Measurements from ENCODE around the gene NKAIN2. TPM values are rescaled to one million over a fixed set of nuclear protein-coding genes. Genes with fewer than 3 reads are reported as not detected.

The NKAIN2 gene
- total RNA-seq, 2 donors from 2014 or later, result 0.29 TPM; not detected in 1

- no peak overlapping the region for H3K27ac Mint-ChIP-seq
- Histone ChIP-seq H3K9ac (ENCODE audit: extremely low read depth, low read length, poor library complexity, severe bottlenecking) (no peak overlapping the region), H3K27ac (ENCODE audit: low read depth, low read length) (no peak overlapping the region), H3K9me3 (ENCODE audit: control insufficient read depth, low read length) (no peaks in the 10 kb centered on the region), H3K4me3 (ENCODE audit: low read length) (no peak overlapping the region), H3K27me3 (ENCODE audit: control insufficient read depth, insufficient read depth, low read length, poor library complexity, severe bottlenecking) (peaks cover 19% of the 10 kb centered on the region), H3K36me3 (ENCODE audit: control insufficient read depth, insufficient read depth, low read length) (no peaks in the 10 kb centered on the region), H3K4me1 (ENCODE audit: control insufficient read depth, insufficient read depth, low read length) (no peaks in the 10 kb centered on the region)
- H3K27me3 Mint-ChIP-seq (ENCODE audit: insufficient read depth), result peaks cover 46% of the 10 kb centered on the region
- no peak overlapping the region for H3K4me3 Mint-ChIP-seq
- no peak for DNase-seq
- peaks cover 8% of the 10 kb centered on the region for H3K4me1 Mint-ChIP-seq
- no peaks in the 10 kb centered on the region for H3K9me3 Mint-ChIP-seq
- WGBS, 2 experiments (ENCODE audit: insufficient coverage in 1 of 2, insufficient read length in 1 of 2), result 96% methylated on average over 3 of the region's 3 CpGs; no CpG with 5 or more reads in 1 of the 2 experiments
- H3K36me3 Mint-ChIP-seq (ENCODE audit: low read depth), result no peaks in the 10 kb centered on the region
- TF ChIP-seq, protein P1, sequence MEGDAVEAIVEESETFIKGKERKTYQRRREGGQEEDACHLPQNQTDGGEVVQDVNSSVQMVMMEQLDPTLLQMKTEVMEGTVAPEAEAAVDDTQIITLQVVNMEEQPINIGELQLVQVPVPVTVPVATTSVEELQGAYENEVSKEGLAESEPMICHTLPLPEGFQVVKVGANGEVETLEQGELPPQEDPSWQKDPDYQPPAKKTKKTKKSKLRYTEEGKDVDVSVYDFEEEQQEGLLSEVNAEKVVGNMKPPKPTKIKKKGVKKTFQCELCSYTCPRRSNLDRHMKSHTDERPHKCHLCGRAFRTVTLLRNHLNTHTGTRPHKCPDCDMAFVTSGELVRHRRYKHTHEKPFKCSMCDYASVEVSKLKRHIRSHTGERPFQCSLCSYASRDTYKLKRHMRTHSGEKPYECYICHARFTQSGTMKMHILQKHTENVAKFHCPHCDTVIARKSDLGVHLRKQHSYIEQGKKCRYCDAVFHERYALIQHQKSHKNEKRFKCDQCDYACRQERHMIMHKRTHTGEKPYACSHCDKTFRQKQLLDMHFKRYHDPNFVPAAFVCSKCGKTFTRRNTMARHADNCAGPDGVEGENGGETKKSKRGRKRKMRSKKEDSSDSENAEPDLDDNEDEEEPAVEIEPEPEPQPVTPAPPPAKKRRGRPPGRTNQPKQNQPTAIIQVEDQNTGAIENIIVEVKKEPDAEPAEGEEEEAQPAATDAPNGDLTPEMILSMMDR (conservative IDR thresholded peaks at IDR 0.05), result no peak
These were observed 136.9 kb downstream of the NKAIN2 start for GRCh38 chr6:123940551-123940950.

GRCh38 chr6:123941855-123942254 is 138.2 kb downstream of the NKAIN2 start:
- TF ChIP-seq, protein P1 (conservative IDR thresholded peaks at IDR 0.05), result no peak
- Mint-ChIP-seq H3K27me3 (ENCODE audit: insufficient read depth) (peaks cover 43% of the 10 kb centered on the region), H3K4me3 (no peak overlapping the region), H3K4me1 (peaks cover 12% of the 10 kb centered on the region), H3K9me3 (no peaks in the 10 kb centered on the region), H3K27ac (no peak overlapping the region), H3K36me3 (ENCODE audit: low read depth) (no peaks in the 10 kb centered on the region)
- H3K27ac ChIP-seq (ENCODE audit: low read depth, low read length), result no peak overlapping the region
- 88 to 100% methylated on average over 1 of the region's 1 CpG for WGBS, 2 experiments (ENCODE audit: insufficient coverage in 1 of 2, insufficient read length in 1 of 2)
- peaks cover 19% of the 10 kb centered on the region for H3K27me3 ChIP-seq (ENCODE audit: control insufficient read depth, insufficient read depth, low read length, poor library complexity, severe bottlenecking)
- H3K4me3 ChIP-seq (ENCODE audit: low read length), result no peak overlapping the region
- DNase-seq, result no peak
- peaks cover 4% of the 10 kb centered on the region for H3K4me1 ChIP-seq (ENCODE audit: control insufficient read depth, insufficient read depth, low read length)
- no peaks in the 10 kb centered on the region for H3K36me3 ChIP-seq (ENCODE audit: control insufficient read depth, insufficient read depth, low read length)
- H3K9ac ChIP-seq (ENCODE audit: extremely low read depth, low read length, poor library complexity, severe bottlenecking), result no peak overlapping the region
- H3K9me3 ChIP-seq (ENCODE audit: control insufficient read depth, low read length), result no peaks in the 10 kb centered on the region

GRCh38 chr6:123945386-123945785 is 141.7 kb downstream of the NKAIN2 start:
- no peak overlapping the region for H3K9ac ChIP-seq (ENCODE audit: extremely low read depth, low read length, poor library complexity, severe bottlenecking)
- H3K4me3 Mint-ChIP-seq, result no peak overlapping the region
- H3K27ac Mint-ChIP-seq, result no peak overlapping the region
- peaks cover 15% of the 10 kb centered on the region for H3K4me1 Mint-ChIP-seq
- no peaks in the 10 kb centered on the region for H3K36me3 Mint-ChIP-seq (ENCODE audit: low read depth)
- peaks cover 4% of the 10 kb centered on the region for H3K4me1 ChIP-seq (ENCODE audit: control insufficient read depth, insufficient read depth, low read length)
- 80% methylated on average over 1 of the region's 1 CpG; no CpG with 5 or more reads in 1 of the 2 experiments for WGBS, 2 experiments (ENCODE audit: insufficient coverage in 1 of 2, insufficient read length in 1 of 2)
- H3K9me3 Mint-ChIP-seq, result no peaks in the 10 kb centered on the region
- no peak for DNase-seq
- TF ChIP-seq, protein P1 (conservative IDR thresholded peaks at IDR 0.05), result no peak
- no peak overlapping the region for H3K4me3 ChIP-seq (ENCODE audit: low read length)
- H3K9me3 ChIP-seq (ENCODE audit: control insufficient read depth, low read length), result peaks cover 7% of the 10 kb centered on the region
- no peaks in the 10 kb centered on the region for H3K36me3 ChIP-seq (ENCODE audit: control insufficient read depth, insufficient read depth, low read length)
- H3K27me3 ChIP-seq (ENCODE audit: control insufficient read depth, insufficient read depth, low read length, poor library complexity, severe bottlenecking), result peaks cover 24% of the 10 kb centered on the region
- H3K27ac ChIP-seq (ENCODE audit: low read depth, low read length), result no peak overlapping the region
- H3K27me3 Mint-ChIP-seq (ENCODE audit: insufficient read depth), result peaks cover 54% of the 10 kb centered on the region
